ENCODE measurements around the gene AP5M1.

DNA sequence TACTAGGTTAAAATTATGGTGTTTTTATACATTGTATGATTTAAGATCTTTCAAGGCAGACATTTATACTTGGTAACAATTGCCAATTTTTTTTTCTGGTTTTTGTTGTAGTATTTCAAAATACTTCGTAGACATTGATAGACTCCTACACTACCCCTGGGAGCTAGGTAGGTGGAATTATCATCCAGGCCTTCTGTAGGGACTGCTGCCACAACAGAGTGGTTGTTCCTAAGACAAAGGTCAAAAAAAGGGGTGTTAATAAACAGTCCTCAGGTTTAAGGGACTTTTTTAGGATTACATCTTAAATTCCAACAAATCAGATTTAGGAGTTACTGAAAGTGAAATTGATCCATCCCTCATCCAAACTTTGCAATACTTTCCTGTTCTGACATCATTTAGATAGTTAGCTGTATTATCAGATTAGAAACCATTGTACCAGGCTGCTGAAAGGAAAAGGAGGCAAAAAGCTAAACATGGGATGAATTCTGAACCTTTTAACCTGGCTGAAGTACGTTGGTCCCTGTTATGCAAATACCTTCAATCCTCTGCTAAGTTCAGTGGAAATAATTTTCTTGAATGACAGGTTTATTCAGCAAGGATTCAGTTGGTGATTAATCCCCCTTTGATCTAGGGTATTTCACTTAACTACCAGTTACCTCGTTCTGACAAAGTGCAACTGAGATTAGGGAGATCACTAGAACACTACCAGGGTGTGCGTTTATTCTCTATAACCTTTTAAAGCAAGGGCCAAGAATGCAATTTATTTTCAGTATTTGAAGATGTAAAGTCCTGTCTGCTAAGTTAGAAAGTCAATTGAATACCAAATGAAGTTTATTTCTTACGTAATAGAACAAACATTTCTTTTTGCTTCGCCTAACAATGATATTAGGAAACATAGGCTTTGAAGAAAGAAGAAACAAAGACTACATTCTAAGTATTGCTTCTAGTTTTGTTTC lies 23.2 kb downstream of the AP5M1 start:
- TF ChIP-seq, protein P1, sequence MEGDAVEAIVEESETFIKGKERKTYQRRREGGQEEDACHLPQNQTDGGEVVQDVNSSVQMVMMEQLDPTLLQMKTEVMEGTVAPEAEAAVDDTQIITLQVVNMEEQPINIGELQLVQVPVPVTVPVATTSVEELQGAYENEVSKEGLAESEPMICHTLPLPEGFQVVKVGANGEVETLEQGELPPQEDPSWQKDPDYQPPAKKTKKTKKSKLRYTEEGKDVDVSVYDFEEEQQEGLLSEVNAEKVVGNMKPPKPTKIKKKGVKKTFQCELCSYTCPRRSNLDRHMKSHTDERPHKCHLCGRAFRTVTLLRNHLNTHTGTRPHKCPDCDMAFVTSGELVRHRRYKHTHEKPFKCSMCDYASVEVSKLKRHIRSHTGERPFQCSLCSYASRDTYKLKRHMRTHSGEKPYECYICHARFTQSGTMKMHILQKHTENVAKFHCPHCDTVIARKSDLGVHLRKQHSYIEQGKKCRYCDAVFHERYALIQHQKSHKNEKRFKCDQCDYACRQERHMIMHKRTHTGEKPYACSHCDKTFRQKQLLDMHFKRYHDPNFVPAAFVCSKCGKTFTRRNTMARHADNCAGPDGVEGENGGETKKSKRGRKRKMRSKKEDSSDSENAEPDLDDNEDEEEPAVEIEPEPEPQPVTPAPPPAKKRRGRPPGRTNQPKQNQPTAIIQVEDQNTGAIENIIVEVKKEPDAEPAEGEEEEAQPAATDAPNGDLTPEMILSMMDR (IDR thresholded peaks at IDR 0.05) = no peak
- no peak for TF ChIP-seq POLR2A (IDR thresholded peaks at IDR 0.05; ENCODE audit: low read depth)
